HG02759 (cell line): Measurements from ENCODE around the gene PSMB7.

Experiments used
- ATAC-seq: cut with Tn5 transposase; IDR thresholded peaks from one replicate; pipeline ENCODE4 v1.9.1; 2021; ENCODE audit warnings: mild to moderate bottlenecking, moderate library complexity; ENCODE audit not compliant: unreplicated experiment

PSMB7 gene

DNA sequence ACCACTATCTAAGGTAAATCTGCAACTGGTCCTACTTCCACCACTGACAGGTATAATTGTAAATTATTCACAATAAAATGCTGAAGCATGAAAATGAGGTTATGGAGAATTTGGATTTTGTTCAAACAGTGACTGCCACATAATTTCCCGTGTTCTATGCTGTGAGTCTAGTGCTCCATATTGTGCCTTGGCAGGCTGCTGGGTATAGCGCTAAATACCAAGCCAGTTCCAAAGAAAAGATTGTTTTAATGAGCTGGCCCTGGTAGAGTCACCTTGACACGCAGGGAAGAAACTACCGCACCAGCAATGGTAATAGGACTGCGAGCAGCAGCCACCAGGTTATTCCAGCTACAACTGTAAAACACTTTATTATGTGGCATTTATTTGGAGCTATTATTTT, 30.4 kb downstream of the PSMB7 start:
- no peak for ATAC-seq

DNA sequence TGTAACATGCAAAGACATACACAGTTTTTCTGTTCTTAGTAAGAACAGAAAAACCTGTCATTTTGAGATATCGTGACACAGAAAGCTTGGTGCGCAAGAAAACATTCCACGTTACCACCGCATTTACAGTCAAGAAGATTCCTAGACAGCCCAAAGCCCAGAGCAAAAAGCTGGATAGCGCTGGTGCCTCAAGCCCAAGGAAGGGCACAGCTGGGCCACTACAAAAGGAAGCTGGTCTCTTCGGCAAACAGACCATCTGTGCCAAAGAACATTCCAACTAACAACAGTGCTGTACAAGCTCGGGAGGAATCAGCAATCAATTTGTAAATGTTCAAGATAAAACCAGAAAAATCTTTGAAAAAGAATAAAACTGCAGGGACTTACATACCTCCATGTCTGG, 31.0 kb downstream of the PSMB7 start:
- no peak for ATAC-seq

DNA sequence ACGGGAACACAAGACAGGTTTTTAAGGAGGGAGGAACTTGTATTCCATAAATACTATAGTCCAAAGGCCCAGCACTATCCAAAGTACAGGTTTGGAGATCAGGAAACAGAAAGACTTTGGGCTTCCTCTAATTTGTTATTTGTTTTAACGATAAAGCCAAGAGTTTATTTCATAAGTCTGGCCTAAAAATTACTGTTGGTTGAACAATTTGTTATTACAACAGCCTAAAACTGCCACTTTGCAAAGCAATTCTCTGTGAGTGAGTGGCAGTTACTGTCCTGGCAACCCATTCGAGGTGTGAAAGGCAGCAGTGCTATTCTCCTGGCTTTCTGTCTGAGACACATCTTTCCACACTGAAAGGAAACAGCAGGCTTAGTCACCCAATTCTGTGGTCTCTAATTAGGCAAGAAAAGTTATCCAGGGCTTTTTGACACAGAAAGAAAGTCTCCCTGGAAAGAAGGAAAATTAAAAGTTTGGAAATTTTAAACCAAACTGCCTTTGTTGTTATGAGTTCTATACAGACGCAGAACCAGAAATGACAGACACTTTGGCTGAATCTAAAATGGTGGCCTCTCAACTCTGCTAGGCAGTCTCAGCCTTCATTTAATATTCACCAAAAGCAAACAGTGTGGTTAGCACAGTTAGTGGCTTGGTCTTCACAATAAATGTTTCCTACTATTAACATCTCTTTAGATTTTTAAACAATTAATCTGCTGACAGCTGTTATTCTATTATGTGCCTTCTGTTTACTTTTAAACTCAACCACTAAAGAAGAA, 33.9 kb downstream of the PSMB7 start:
- ATAC-seq, result no peak

DNA sequence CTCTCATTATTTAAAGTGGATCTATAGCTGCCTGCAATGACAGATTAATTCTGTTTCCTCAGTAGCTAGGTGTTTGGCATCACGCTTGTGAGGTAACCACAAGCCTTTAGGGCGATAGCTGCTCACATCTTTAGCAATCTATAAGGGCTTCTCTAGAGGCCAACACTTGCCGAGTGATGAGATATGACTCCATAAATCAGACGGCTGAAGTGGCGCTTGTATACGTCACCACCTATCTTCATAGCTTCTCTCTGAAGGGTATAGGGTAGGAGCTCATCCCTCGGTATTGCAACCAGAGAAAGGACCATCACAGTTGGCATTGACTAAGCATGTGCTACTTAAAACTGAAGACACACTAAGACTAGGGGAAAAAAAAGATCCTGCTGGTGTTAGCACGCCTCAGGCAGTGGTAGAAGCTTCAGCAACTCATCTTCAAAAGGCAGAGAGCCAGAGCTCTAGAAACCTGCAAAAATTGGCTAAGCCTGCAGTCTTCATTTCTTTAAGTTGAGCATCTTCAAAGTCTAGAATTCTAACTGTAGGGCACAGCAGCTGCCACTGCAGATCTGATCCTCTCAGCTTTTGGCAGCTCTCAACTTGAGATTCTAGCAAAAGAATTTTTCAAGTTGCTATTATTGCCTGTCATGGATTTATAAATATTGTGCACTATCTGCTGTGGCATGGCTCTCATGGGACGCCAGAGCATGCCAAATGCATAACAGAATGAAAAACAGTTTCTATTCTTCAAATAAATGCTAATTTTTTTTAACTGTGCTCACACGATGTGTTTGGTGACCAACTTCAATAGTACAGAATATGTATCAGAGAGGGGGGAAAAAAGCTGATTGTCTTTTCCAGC, 37.5 kb downstream of the PSMB7 start:
- ATAC-seq, result no peak

DNA sequence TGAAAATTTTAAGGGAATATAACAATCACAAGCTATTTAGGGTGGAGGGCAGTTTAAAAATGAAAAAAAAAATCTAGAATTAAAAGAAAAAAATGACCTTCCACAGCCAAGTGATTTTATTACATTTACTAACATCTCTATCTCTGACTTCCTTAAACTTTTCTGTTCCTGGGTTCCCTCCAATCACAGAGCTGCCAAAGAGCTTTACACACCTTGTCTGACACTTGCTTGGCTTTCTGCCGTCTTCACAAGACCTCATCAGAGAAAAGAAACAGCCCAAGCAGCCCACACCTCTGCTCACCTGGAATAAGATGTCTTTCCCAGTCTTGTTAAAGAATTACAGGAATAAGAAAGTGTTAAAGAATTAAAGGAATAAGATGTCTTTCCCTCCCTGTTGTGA, 38.9 kb downstream of the PSMB7 start:
- no peak for ATAC-seq

DNA sequence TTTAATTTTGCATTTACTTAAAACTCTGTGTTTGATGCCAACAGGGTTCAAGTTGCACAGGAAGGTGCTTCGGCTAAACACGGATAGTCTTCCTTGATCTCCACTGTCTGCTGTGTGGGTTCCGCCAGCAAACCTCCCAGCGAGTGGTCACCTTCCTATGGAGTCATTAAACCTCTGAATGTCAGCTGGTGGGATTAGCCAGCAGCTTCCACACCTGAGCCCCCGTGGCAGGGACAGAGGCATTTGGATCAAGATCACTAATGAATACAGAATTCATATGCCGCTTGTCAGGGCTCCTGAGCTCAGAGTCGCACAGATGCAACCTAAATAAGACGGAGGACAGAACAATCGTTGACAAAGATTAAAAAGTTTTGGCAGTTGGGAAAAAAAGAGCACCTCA, 39.5 kb downstream of the PSMB7 start:
- no peak for ATAC-seq

DNA sequence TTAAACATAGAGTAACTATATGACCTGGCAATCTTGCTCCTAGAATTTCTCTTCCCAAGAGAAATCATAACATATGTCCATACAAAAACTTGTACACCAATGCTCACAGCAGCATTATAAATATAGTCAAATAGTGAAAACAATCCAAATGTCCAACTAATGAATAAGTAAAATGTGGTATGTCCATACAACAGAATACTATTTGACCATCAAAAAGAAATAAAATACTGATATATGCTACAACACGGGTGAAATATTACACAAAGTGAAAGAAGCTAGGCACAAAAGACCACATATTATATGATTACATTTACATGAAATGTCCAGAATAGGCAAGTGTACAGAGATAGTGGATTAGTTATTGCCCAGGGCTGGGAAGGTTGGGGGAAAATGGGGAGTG, 41.4 kb downstream of the PSMB7 start:
- no peak for ATAC-seq

DNA sequence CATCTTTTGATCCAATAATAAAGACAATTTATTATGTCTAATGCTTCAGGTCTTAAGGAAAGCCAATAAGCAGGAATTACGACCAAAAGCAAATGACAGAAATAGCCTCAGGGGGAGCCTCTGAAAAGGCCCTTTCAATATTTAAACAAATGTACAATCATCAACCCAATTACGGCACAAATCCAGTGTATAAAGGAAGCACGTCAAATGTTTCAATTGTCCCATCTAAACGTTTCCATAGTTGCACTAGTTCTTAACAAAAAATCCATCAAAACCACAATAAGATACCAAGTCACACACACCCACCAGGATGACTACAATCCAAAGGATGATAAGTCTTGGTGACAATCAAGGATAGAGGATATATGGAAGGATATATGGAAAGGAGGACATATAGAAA, 41.9 kb downstream of the PSMB7 start:
- ATAC-seq, result no peak

DNA sequence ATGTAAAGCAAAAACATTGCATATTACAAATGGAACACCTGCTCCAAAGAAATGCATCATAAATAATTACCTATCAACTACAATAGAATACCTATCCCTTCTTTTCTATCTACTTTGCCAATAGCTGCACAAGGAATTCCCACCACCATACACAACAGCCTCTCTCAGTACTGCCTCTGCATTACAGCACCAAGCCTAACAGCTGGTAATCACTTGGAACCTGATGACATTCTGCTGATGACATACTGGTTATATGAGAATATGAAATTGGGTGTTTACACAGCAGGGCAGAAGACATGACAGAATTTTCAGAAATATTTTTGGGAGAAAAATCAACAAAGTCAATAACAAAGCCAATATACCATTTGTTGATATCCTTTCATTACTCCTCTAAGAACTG, 43.2 kb downstream of the PSMB7 start:
- no peak for ATAC-seq

DNA sequence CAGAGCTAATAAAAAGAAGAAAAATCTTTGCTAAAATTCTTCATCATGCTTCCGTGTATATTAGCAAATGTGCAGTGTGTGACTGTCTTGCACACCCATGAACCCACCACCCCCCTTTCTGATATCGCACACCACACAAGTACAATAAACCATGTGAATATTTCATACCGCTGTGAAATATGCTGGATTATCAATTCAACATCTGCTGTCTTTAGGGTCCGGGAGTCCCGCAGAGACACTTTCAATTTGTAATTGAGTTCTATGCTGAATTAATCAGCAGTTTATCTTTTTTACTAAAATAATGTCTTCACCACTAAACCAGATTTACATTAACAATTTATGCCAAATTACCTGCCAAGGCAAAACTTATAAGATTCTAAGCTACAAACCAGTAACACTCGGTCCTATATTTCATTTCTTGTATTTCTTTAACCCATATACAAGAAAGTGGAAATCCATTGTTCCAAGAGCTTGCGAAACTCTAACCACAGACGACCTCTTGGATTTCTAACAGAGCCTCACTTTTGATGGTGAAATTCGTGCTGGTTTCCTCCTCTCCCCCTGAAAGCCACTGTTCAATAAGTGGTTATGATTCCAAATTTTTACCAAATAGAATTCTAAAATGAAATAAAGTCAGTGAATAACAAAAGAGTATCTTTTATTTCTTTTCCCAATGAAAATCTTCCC, 44.2 kb downstream of the PSMB7 start:
- no peak for ATAC-seq

DNA sequence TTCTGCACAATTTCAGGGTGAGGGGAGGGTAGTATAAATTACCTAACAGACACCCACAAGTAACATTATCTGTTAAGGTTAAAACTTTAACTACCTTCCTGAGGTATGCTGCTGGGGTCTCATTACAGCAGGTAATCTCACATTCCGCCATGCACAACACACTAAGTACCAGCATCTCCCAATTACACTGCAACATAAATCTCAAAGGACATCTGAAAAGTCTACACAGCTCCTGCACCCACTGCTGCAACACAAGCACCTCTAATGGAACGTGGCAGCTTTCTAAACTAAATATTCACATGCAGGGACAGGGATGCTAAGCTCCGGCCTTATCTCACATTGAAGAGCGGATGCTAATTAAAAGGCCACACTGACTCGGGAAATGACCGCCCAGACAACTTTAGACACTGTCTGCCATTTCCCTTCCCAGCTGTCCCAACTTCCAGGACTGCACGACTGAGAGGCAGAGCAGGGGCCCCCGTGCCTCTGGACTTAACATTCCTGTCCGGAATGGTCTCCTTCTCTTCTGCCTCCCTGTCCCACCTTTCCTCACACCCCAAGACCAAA, 45.9 kb downstream of the PSMB7 start:
- ATAC-seq, result no peak

DNA sequence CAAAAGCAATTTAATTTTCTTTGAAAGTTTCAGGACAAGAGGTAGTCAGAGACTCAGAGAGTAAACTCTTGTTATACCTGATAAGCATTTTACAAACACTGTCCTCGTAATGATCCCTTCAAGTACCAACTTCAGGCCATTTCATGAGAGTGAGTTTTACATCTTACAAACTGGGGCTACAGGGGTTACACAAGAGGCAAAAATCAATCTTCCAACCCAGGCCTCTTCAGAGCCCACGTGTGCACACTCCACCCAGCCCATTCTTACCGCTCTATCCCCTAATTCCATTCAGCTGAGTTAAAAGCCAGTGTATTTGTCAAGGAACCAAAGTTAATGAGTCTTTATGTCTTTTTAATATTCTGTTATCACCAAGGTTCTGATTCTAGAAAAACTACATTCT, 46.5 kb downstream of the PSMB7 start:
- ATAC-seq, result no peak

DNA sequence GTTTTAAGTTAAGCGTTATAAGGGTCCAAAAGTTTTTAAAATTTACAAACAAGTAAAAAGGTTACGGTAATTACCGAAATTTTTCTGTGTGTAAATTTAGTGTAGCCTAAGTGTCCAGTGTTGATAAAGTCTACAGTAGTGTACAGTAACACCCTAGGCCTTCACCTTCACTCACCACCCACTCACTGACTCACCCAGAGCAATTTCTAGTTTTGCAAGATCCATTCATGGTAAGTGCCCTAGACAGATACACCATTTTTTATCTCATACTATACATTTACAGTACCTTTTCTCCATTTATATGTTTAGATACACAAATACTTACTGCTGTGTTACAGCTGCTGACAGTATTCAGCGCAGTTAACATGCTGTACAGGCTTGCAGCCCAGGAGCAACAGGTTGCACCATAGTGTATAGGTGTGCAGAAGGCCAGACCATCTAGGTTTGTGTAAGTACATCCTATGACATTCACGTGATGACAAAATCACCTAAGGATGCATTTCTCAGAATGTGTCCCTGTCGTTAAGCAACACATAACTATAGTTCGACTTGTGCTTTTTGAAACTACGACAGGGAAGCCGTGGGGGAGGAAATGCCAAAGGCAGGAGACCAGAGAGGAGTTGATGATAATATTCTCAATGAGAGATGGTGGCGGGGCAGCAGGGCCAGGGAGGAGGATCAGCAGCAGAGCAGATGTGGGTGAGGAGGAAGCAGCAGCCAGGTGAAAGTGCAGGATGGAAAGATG, 48.6 kb downstream of the PSMB7 start:
- ATAC-seq, result no peak

DNA sequence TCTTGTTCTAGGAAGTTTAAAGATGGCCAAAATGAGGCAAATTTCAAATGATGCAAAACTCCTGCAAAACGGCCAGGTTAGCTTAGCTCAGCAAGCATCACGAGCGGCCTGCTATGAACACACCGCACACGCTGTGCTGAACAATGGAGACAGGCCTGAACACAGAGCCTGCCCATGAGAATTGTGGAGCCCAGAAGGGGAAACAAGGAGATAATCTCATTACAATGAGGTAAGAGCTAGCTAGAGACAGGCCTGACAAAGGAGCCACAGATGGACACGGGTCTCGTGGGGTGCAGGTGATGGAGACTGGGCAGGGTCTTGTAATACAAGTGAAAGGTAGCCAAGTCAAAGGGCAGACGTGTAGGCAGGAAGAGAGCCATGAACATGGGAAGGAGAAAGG, 50.2 kb downstream of the PSMB7 start:
- no peak for ATAC-seq

DNA sequence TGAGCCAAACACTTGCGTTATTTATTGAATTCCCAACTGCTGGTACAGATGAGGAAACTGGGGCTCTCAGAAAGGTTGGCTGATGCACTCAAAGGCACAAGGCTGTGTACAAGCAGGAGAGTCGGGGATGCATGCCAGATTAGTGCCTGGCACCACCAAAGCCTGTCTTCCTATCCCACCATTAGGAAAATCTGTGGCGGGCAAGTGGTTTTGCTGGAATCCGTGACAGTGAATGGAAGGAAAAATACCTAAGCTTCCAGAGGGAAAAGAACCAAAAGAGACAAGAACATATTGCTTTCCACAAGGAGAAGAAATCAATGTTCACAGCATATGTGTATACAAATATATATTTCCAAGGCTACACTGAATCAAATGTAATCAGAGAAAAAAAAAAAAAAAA, 51.1 kb downstream of the PSMB7 start:
- no peak for ATAC-seq

DNA sequence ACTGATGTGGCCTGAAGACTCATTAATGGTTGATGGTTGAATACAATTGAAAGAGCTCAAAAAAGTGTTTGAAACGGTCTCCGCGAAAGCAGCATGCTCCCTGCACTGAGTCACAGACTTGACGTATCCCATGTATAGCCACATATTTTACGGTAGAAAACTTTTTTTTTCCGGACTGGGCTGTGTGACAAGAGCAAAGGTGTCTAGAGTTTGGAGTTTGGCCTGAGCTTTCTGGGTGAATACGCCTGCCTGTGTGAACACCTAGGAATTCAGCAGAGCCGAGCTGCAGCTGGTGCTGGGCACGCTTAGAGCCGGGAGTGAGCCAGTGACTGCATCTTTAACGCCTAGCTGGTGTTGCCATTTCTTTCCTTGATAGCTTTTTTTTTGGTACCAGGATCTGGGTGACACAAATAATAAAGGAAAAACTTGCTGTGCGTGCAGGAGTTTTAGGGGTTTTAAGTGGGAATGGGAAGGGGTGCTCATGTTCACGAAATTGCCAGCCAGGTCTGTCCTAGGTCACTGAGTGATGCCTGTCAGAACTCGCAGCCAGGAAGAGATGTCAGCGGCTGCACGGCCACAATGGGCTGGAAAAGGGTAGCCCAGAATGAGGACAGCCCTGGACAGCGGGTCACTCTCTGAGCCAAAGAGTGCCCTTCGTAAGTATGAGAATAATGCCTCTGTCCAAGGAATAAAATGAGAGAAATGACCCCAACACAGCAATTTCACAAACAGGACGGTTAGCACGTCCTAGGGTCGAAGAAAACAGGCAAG, 51.7 kb downstream of the PSMB7 start:
- ATAC-seq, result no peak

DNA sequence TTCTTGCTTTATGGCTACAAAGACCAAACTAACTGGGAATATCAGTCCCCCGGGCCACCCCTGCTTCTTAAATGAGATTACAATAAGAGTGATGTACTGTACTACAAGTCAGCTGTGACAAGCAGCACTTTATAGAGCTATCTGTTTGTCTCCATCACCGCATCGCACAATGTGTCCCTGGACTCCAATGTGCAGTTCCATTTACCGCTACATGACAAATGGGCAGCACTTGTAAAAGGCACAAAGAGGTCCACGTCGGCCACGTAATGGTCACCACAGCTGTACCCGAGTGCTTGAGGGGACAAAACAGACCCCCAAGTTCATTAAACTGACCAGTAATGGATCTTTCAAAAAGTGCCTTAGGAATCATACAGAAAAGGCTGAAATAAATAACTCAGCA, 54.1 kb downstream of the PSMB7 start:
- ATAC-seq, result no peak

DNA sequence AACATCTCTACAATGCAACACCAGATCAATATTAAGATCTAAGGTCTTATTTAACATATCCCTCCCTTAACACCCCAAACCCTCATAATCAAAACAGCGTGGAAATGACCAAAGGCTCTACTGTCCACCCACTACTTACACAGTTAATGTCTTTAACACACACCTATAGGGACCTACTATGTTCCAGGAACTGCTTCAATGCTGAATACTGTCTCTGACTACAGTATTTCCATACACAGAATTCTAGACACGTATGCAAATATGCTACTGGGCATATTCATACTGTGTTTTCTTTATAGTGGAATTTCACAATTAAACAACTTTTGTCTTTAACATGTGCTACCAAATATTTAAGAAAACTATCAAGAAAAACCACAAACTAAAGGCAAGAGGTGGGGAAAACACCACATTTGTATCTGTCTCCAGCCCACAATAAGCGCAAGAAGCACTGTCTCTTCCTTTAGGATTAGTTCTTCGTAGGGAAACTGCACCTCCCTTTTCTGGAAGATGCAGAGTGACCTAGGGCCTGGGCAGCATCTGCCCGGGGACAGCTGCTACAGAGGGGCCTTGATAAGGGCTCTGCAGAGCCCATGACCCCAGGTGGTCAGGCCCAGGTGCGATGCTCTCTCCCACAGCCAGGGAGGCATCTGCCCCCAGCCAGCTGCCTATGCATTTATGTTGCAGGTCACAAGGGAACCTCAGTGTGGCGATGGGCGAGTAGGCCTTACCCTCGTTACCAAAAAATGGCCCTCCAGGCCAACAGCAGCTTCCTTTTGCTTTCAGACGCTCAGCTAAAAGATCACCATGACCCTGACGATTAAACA, 55.2 kb downstream of the PSMB7 start:
- ATAC-seq, result no peak

DNA sequence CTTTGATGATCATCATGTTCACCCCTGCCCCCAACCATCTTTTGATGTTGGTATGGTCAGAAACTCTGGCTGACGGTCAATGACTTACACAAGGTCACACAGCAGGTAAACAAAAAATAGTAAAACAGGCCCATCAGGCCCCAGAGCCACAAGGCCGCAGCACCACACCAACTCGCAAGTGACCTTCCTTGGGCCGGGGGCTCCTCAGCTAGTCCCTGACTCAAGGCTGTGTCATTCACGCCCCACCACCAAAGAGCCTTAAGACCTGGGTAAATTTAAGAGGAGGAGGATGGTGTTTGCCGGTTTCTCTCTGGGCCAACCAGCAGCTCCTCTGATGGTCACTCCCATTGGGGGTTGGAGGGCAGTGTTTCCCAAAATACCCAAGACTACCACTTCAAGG, 55.8 kb downstream of the PSMB7 start:
- ATAC-seq, result no peak
